ENCODE results near the gene MAP3K9. TPM values are rescaled to one million over a fixed set of nuclear protein-coding genes. Genes with fewer than 3 reads are reported as not detected.

MAP3K9 gene
- total RNA-seq, 1 donor from 2014 or later = 9.4 TPM

- Histone ChIP-seq H3K36me3 (no peaks in the 10 kb centered on the region), H3K4me1 (no peaks in the 10 kb centered on the region), H3K9me3 (no peaks in the 10 kb centered on the region), H3K4me3 (no peak overlapping the region), H3K27ac (no peak overlapping the region), H3K27me3 (ENCODE audit: low read depth) (no peaks in the 10 kb centered on the region)
- no peak for TF ChIP-seq CTCF (IDR thresholded peaks at IDR 0.05)
- no peak for DNase-seq
- ATAC-seq = no peak
- intact Hi-C loops (cut with DNase I) = no loop called here
Observed at GRCh38 chr14:70847406-70848090, 38.2 kb upstream of the MAP3K9 start.

- no peak for DNase-seq
- Histone ChIP-seq H3K4me1 (no peaks in the 10 kb centered on the region), H3K4me3 (no peak overlapping the region), H3K36me3 (no peaks in the 10 kb centered on the region), H3K27ac (no peak overlapping the region), H3K9me3 (no peaks in the 10 kb centered on the region), H3K27me3 (ENCODE audit: low read depth) (no peaks in the 10 kb centered on the region)
- TF ChIP-seq CTCF (IDR thresholded peaks at IDR 0.05) = no peak
- intact Hi-C loops (cut with DNase I) = no loop called here
- ATAC-seq = no peak
Observed at GRCh38 chr14:70845601-70846000, 36.3 kb upstream of the MAP3K9 start.

DNA sequence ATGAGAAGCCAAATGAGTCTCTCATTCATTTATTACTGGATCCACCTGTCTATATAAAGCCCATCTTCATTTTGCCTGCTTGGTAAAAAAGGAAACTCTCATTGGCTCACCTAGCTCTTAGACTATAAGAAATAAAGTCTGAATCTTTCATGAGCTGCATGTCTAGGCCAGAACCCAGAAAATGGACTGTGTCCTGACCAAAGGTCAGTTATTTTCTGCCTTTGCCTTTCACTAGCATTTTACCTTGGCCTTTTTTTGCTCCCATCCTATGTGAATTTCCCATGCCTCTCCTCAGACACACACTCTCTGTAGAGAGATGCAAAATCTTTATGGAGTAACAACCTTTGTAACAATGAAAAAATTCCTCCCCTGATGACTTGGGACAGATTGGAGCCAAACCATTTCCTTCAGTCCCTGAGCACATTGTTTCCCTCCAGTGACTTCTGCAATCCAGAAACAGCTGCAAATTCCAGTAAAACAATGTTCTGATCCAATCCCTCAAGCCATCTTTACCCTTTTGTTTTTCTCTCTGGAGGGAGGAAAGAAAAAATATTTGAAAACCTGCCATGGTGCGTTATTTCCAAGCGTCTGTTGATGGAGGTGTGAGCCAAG is 33.6 kb upstream of the MAP3K9 start:
- Histone ChIP-seq H3K27ac (no peak overlapping the region), H3K36me3 (no peaks in the 10 kb centered on the region), H3K9me3 (no peaks in the 10 kb centered on the region), H3K4me3 (no peak overlapping the region), H3K4me1 (no peaks in the 10 kb centered on the region), H3K27me3 (ENCODE audit: low read depth) (no peaks in the 10 kb centered on the region)
- intact Hi-C loops (cut with DNase I) = no loop called here
- no peak for DNase-seq
- ATAC-seq = no peak
- no peak for TF ChIP-seq CTCF (IDR thresholded peaks at IDR 0.05)

DNA sequence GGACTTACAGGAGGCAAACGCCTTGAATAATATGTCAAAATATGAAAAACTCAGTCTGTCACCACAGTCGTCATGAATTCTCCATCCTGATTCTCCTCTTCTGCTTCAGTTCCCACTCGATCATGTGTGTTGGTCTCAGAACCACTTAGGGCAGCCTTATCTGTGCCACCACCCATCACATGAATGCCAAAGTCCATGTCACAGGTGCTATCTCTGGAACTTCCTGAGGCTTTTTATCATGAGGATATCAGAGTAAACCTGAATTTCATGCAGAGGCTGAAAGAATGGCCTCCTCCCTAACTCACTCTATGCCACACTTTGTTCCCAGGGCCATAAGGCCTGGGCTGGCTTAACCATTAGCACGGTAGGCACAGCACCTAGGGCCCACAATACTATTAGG is 28.8 kb upstream of the MAP3K9 start:
- no peaks in the 10 kb centered on the region for H3K9me3 ChIP-seq
- no peaks in the 10 kb centered on the region for H3K27me3 ChIP-seq (ENCODE audit: low read depth)
- DNase-seq = no peak
- no peak overlapping the region for H3K4me3 ChIP-seq
- intact Hi-C loops (cut with DNase I) = no loop called here
- H3K27ac ChIP-seq = no peak overlapping the region
- TF ChIP-seq CTCF (IDR thresholded peaks at IDR 0.05) = no peak
- ATAC-seq = no peak
- H3K4me1 ChIP-seq = no peaks in the 10 kb centered on the region
- H3K36me3 ChIP-seq = no peaks in the 10 kb centered on the region

GRCh38 chr14:70836946-70837345 is 27.6 kb upstream of the MAP3K9 start:
- ATAC-seq (no peak), DNase-seq (no peak)
- Histone ChIP-seq H3K4me1 (no peaks in the 10 kb centered on the region), H3K4me3 (no peak overlapping the region), H3K27me3 (ENCODE audit: low read depth) (no peaks in the 10 kb centered on the region), H3K36me3 (no peaks in the 10 kb centered on the region), H3K9me3 (no peaks in the 10 kb centered on the region), H3K27ac (no peak overlapping the region)
- intact Hi-C loops (cut with DNase I) = no loop called here
- no peak for TF ChIP-seq CTCF (IDR thresholded peaks at IDR 0.05)

Measured in lower lobe of right lung (tissue), 2 donors.